ENCODE measurements around the gene PHACTR2.
"Not testable (repeated sequence)": the region's sequence is repeated elsewhere in the genome, so short reads cannot be mapped to it uniquely, and the experiment has no call there.

The PHACTR2 gene

GRCh38 chr6:143733510-143733909 is 55.7 kb downstream of the PHACTR2 start:
- Histone ChIP-seq H3K4me3 (ENCODE audit: low read length) (no peak overlapping the region), H3K79me2 (ENCODE audit: low read length) (no peaks in the 10 kb centered on the region), H3K9me3 (replicated peaks; ENCODE audit: insufficient read depth, low read length) (no peaks in the 10 kb centered on the region), H3K4me1 (ENCODE audit: low read length) (no peaks in the 10 kb centered on the region), H3K27me3 (replicated peaks; ENCODE audit: insufficient read depth, low read length) (no peaks in the 10 kb centered on the region), H3F3A (ENCODE audit: insufficient read depth, low read length) (no peaks in the 10 kb centered on the region), H3K27ac (ENCODE audit: low read length) (no peak overlapping the region), H3K9ac (ENCODE audit: low read length) (no peak overlapping the region), H3K36me3 (replicated peaks; ENCODE audit: insufficient read depth, low read length) (no peaks in the 10 kb centered on the region), H2AFZ (ENCODE audit: low read length) (no peak overlapping the region), H3K9me2 (replicated peaks; ENCODE audit: insufficient read depth, low read length) (no peaks in the 10 kb centered on the region), H4K20me1 (ENCODE audit: insufficient read depth, low read length) (no peaks in the 10 kb centered on the region), H3K4me2 (ENCODE audit: low read depth, low read length) (no peak overlapping the region)
- TF ChIP-seq EZH2 (optimal IDR thresholded peaks at IDR 0.05; ENCODE audit: low read depth, low read length) (no peak), EZH2phosphoT487 (IDR thresholded peaks at IDR 0.05; ENCODE audit: low read length) (no peak)
- DNase-seq, result no peak

GRCh38 chr6:143734641-143735063 is 56.9 kb downstream of the PHACTR2 start:
- no peaks in the 10 kb centered on the region for H3K9me2 ChIP-seq (replicated peaks; ENCODE audit: insufficient read depth, low read length)
- no peaks in the 10 kb centered on the region for H3K4me1 ChIP-seq (ENCODE audit: low read length)
- H2AFZ ChIP-seq (ENCODE audit: low read length), result no peak overlapping the region
- TF ChIP-seq EZH2phosphoT487 (IDR thresholded peaks at IDR 0.05; ENCODE audit: low read length), result no peak
- TF ChIP-seq CTCF (IDR thresholded peaks at IDR 0.05; ENCODE audit: low read length), result no peak
- TF ChIP-seq EZH2 (optimal IDR thresholded peaks at IDR 0.05; ENCODE audit: low read depth, low read length), result no peak
- H3K27me3 ChIP-seq (replicated peaks; ENCODE audit: insufficient read depth, low read length), result no peaks in the 10 kb centered on the region
- no peak overlapping the region for H3K4me2 ChIP-seq (ENCODE audit: low read depth, low read length)
- no peak overlapping the region for H3K4me3 ChIP-seq (ENCODE audit: low read length)
- no peaks in the 10 kb centered on the region for H3K79me2 ChIP-seq (ENCODE audit: low read length)
- no peak overlapping the region for H3K27ac ChIP-seq (ENCODE audit: low read length)
- H3K9me3 ChIP-seq (replicated peaks; ENCODE audit: insufficient read depth, low read length), result no peaks in the 10 kb centered on the region
- no peaks in the 10 kb centered on the region for H4K20me1 ChIP-seq (ENCODE audit: insufficient read depth, low read length)
- H3K36me3 ChIP-seq (replicated peaks; ENCODE audit: insufficient read depth, low read length), result no peaks in the 10 kb centered on the region
- no peak overlapping the region for H3K9ac ChIP-seq (ENCODE audit: low read length)
- DNase-seq, result no peak
- no peaks in the 10 kb centered on the region for H3F3A ChIP-seq (ENCODE audit: insufficient read depth, low read length)

GRCh38 chr6:143738072-143738690 is 60.4 kb downstream of the PHACTR2 start:
- not testable (repeated sequence) for H4K20me1 ChIP-seq (ENCODE audit: insufficient read depth, low read length); H3F3A ChIP-seq (ENCODE audit: insufficient read depth, low read length); H2AFZ ChIP-seq (ENCODE audit: low read length); H3K4me3 ChIP-seq (ENCODE audit: low read length); H3K9me3 ChIP-seq (replicated peaks; ENCODE audit: insufficient read depth, low read length); DNase-seq; H3K4me1 ChIP-seq (ENCODE audit: low read length); H3K9ac ChIP-seq (ENCODE audit: low read length); H3K4me2 ChIP-seq (ENCODE audit: low read depth, low read length); H3K27ac ChIP-seq (ENCODE audit: low read length); H3K36me3 ChIP-seq (replicated peaks; ENCODE audit: insufficient read depth, low read length); H3K79me2 ChIP-seq (ENCODE audit: low read length); H3K9me2 ChIP-seq (replicated peaks; ENCODE audit: insufficient read depth, low read length); H3K27me3 ChIP-seq (replicated peaks; ENCODE audit: insufficient read depth, low read length)

GRCh38 chr6:143739341-143739851 is 61.6 kb downstream of the PHACTR2 start:
- Histone ChIP-seq H3K27ac (ENCODE audit: low read length) (no peak overlapping the region), H3K27me3 (replicated peaks; ENCODE audit: insufficient read depth, low read length) (no peaks in the 10 kb centered on the region), H3K9me3 (replicated peaks; ENCODE audit: insufficient read depth, low read length) (no peaks in the 10 kb centered on the region), H3K4me1 (ENCODE audit: low read length) (no peaks in the 10 kb centered on the region), H3K4me2 (ENCODE audit: low read depth, low read length) (no peak overlapping the region), H4K20me1 (ENCODE audit: insufficient read depth, low read length) (no peaks in the 10 kb centered on the region), H3K9ac (ENCODE audit: low read length) (no peak overlapping the region), H3K4me3 (ENCODE audit: low read length) (no peak overlapping the region), H3K9me2 (replicated peaks; ENCODE audit: insufficient read depth, low read length) (no peaks in the 10 kb centered on the region), H3K79me2 (ENCODE audit: low read length) (no peaks in the 10 kb centered on the region), H3F3A (ENCODE audit: insufficient read depth, low read length) (no peaks in the 10 kb centered on the region), H2AFZ (ENCODE audit: low read length) (no peak overlapping the region), H3K36me3 (replicated peaks; ENCODE audit: insufficient read depth, low read length) (no peaks in the 10 kb centered on the region)
- TF ChIP-seq EZH2 (optimal IDR thresholded peaks at IDR 0.05; ENCODE audit: low read depth, low read length), result no peak
- DNase-seq, result no peak

All from MM.1S (cell line).